Endometrial microvascular endothelial cells (primary cell): Measurements from ENCODE around the gene EXOC4. TPM values are rescaled to one million over a fixed set of nuclear protein-coding genes. Genes with fewer than 3 reads are reported as not detected.

Source experiments
- in situ Hi-C: cut with HindIII; loops from 2 replicates; pipeline ENCODE4 v1.10.0; 2017; ENCODE audit warnings: low sequenced_read_pairs, low pct_unique_long_range_greater_than_20kb; ENCODE audit errors: inconsistent ontology term
- total RNA-seq: library from RNA; depleted of rRNA; stranded (reverse); fragments of >200 nt; gene quantifications from one replicate; pipeline ENCODE4 v1.2.3, GENCODE V29; 2015; ENCODE audit errors: inconsistent ontology term

The EXOC4 gene
- total RNA-seq, 1 donor from 2014 or later, result 38.5 TPM

- in situ Hi-C loops, result no loop called here
Measured at GRCh38 chr7:133839121-133839520, 586.2 kb downstream of the EXOC4 start.

DNA sequence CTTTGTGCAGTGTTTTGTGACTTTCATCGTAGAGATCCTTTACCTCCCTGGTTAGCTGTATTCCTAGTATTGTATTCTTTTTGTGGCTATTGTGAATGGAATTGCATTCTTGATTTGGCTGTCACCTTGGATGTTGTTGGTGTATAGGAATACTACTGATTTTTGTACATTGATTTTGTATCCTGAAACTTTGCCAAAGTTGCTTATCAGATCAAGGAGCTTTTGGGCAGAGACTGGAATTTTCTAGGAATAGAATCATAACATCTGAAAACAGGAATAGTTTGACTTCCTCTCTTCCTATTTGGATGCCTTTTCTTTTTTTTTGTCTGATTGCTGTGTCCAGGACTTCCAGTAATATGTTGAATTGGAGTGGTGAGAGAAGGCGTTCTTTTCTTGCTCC is 590.5 kb downstream of the EXOC4 start:
- in situ Hi-C loops, result no loop called here

GRCh38 chr7:133845005-133845404 is 592.1 kb downstream of the EXOC4 start:
- in situ Hi-C loops, result no loop called here

- in situ Hi-C loops, result no loop called here
Measured at GRCh38 chr7:133846203-133846945, 593.5 kb downstream of the EXOC4 start.

GRCh38 chr7:133850497-133851280 is 597.8 kb downstream of the EXOC4 start:
- in situ Hi-C loops, result no loop called here

DNA sequence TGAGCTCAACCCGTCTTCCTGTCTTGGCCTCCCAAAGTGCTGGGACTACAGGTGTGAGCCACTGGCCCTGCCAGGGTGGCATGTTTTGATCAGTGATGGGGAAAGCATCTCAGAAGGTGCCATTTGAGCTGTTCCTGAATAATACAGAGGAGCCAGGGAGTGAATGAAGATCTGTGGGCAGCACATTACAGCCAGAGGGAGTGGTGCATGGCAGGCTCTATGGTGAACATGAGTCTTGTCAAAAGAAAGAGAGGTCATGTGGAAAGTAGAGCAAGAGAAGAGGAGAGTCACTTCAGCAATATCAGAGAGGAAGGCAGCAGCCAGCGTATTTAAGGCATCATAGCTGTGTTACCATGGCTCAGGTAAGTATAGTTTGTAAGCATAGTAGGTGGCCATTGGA is 598.5 kb downstream of the EXOC4 start:
- in situ Hi-C loops, result no loop called here

GRCh38 chr7:133853706-133854276 is 600.9 kb downstream of the EXOC4 start:
- in situ Hi-C loops, result no loop called here

- in situ Hi-C loops, result no loop called here
Measured at GRCh38 chr7:133854739-133855138, 601.9 kb downstream of the EXOC4 start.

- in situ Hi-C loops, result no loop called here
Measured at GRCh38 chr7:133857376-133858119, 604.7 kb downstream of the EXOC4 start.

- in situ Hi-C loops, result no loop called here
Measured at GRCh38 chr7:133858311-133858710, 605.4 kb downstream of the EXOC4 start.

DNA sequence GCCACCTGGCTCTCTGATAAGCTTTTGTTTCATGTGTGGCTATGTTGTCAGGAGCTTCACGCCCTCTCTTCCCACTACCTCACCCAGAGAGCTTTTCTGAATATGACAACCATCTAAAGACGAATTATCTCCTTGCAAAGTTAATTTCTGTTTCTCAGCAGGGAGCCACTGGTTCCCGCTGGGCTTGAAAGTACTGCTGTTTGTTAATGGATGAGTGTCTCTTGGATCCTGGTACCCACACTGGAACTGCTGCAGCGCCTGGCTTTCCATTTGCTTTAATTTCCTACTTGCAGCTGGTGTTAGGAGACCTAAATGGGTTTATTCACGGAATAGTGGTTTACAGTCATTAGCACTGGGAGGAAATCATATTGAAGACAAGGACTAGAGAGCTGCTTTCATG is 606.4 kb downstream of the EXOC4 start:
- in situ Hi-C loops, result no loop called here

DNA sequence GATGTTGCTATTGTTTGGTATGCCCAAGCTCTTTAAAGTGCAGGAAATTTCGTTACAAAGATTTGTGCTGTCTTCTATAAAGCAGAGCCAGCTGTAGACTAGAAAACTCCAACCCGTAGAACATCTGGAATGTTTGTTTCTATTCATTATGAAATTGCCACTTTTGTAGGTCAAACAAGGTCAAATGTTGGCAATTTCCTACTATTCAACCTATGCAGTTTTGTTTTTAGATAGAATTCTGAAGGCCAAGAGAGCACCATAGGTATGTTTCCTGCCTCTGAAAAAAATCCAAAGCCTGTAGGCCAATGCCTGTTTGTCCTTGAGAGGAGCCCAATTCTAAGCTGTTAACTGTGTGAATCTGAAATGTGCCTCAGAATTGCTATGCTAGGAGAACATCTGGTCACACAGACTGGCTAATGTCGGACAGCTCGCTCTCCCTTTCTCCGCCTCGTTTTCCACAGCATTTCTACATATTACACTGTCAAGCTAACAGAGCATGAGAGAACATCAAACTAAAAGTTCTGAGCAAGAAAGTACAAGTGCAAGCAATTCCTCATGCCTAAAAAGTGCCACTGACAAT is 607.1 kb downstream of the EXOC4 start:
- in situ Hi-C loops, result no loop called here

- in situ Hi-C loops, result no loop called here
Measured at GRCh38 chr7:133860628-133861335, 607.9 kb downstream of the EXOC4 start.

GRCh38 chr7:133861876-133862275 is 609.0 kb downstream of the EXOC4 start:
- in situ Hi-C loops, result no loop called here

DNA sequence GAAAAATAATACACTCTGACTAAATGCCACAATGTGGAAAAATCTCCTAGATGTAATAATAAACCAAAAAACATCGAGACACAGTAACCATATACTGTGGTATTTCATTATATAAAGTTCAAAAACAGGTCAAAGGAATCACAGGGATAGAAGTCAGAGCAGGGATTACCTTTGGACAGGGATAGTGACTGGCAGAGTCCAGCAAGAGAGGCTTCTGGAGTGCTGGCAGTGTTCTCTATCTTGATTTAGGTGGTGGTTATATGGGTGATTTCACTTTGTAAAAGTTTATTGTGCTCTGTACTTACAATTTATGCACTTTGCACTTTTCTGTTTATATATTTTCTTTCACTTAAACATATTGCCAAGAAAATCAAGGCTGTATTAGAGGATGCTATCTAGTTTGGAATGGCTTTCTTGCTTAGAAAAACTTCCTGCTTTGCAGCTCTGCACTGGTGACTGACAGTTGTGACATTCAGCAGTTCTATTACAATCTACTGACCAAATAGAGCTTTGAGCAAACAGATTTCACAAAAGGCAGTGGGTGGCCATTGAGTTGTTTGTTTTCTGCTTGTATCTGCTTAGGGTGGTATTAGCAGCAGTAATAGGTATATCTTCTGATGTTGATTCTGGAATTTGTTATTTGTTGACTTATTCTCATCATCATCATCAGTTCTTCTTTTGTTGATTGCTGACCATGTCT is 610.6 kb downstream of the EXOC4 start:
- in situ Hi-C loops, result no loop called here

DNA sequence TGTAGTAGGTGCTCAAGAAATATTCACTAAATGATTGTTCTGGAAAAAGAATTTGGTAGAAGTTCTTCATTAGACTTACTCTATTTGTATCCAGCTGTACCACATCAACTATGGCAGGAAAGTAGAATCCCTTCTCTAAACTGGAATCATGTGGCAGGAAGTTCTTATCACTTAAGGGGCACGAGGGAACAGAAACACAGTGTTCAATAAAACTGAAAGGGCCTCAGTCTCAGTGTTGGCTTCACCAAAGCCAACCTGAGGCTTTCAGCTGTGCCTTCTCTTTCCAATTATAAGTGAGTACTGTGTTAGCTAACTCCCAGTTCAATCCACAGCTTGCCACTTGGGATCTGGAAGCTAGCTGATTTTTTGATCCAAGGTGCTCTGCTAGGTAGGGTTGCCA is 616.7 kb downstream of the EXOC4 start:
- in situ Hi-C loops, result no loop called here

DNA sequence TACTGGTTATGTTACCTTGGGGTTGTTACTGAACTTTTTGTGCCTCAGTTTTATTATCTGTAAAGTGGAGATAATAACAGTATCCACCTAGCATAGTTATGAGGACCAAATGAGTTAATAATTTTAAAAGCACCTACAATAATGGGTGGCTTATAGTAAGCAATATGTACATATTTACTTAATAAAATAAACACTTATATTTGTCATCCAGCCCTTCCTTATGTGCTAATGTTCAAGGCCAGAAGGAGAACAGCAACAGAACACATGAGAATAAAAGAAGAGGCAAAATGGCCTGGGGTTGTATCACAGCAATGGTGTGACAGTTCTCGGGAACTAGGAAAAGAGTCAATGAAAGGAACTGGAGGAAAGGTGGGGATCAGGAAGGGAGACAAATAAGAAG is 618.9 kb downstream of the EXOC4 start:
- in situ Hi-C loops, result no loop called here

GRCh38 chr7:133873187-133873586 is 620.3 kb downstream of the EXOC4 start:
- in situ Hi-C loops, result no loop called here
